ENCODE measurements around the gene PYM1.

The PYM1 gene

GRCh38 chr12:55927588-55928502, at the start of gene PYM1:
Gene PYM1 (minus strand): TSS chr12:55927894. CDS start chr12:55927761, 133 bp downstream.
- CTCF ChIA-PET, result interaction anchor here (0.5 to 2.4 kb wide), 3 partner anchors 12 to 119 kb away, joined by 3 to 18 read pairs (median 4); no protein-coding TSS in a partner anchor
- TF ChIP-seq CTCF (conservative IDR thresholded peaks at IDR 0.05; ENCODE audit: low read depth), result no peak
- POLR2A ChIA-PET (ENCODE audit: low non-redundant PET), result interaction anchor here (0.6 to 1.2 kb wide), 4 partner anchors 9 to 110 kb away, joined by 3 to 4 read pairs (median 4); partner anchors contain the start of genes ORMDL2 and SARNP
- peak; percentile 69 for DNase-seq (ENCODE audit: low spot score)
- peak within 1 kb of the TSS; percentile 99 for H3K27ac ChIP-seq

GRCh38 chr12:55974308-55974730, 46.6 kb upstream of the PYM1 start:
- ChIA-PET CTCF (interaction anchor here (0.5 to 1.1 kb wide), 3 partner anchors 145 to 1683 kb away, joined by 3 to 5 read pairs (median 3); no protein-coding TSS in a partner anchor), POLR2A (ENCODE audit: low non-redundant PET) (interaction anchor here (0.5 to 1.6 kb wide), 7 partner anchors 17 to 149 kb away, joined by 3 to 9 read pairs (median 3); no protein-coding TSS in a partner anchor)
- DNase-seq (ENCODE audit: low spot score), result peak; percentile 62
- no peak for TF ChIP-seq CTCF (conservative IDR thresholded peaks at IDR 0.05; ENCODE audit: low read depth)
- H3K27ac ChIP-seq, result peak overlapping the region; percentile 89

GRCh38 chr12:55973599-55974307, 46.1 kb upstream of the PYM1 start, which contains the start of gene RAB5B:
Gene RAB5B (plus strand): TSS chr12:55974078. CDS start chr12:55986961, 12,883 bp downstream.
- peak within 1 kb of the TSS; percentile 89 for H3K27ac ChIP-seq
- peak; percentile 97 for DNase-seq (ENCODE audit: low spot score)
- TF ChIP-seq CTCF (conservative IDR thresholded peaks at IDR 0.05; ENCODE audit: low read depth), result no peak
- POLR2A ChIA-PET (ENCODE audit: low non-redundant PET), result interaction anchor here (0.5 to 1.6 kb wide), 7 partner anchors 16 to 243 kb away, joined by 3 to 9 read pairs (median 3); no protein-coding TSS in a partner anchor
- CTCF ChIA-PET, result interaction anchor here (0.6 kb wide), 2 partner anchors 73 to 1682 kb away, joined by 5 to 7 read pairs; no protein-coding TSS in a partner anchor

- no peak for TF ChIP-seq CTCF (conservative IDR thresholded peaks at IDR 0.05; ENCODE audit: low read depth)
- POLR2A ChIA-PET (ENCODE audit: low non-redundant PET), result interaction anchor here (0.5 to 1.6 kb wide), 5 partner anchors 16 to 242 kb away, joined by 3 to 9 read pairs (median 3); no protein-coding TSS in a partner anchor
- peak overlapping the region; percentile 89 for H3K27ac ChIP-seq
- CTCF ChIA-PET, result interaction anchor here (0.6 to 1.2 kb wide), 2 partner anchors 23 to 74 kb away, joined by 6 to 7 read pairs; no protein-coding TSS in a partner anchor
- no peak for DNase-seq (ENCODE audit: low spot score)
Measured at GRCh38 chr12:55972911-55973598, 45.4 kb upstream of the PYM1 start.

GRCh38 chr12:55972456-55972855, 44.8 kb upstream of the PYM1 start:
- POLR2A ChIA-PET (ENCODE audit: low non-redundant PET), result no interaction called here
- no peak for TF ChIP-seq CTCF (conservative IDR thresholded peaks at IDR 0.05; ENCODE audit: low read depth)
- peak overlapping the region; percentile 85; the same call in 1 of the 2 replicates for H3K27ac ChIP-seq
- CTCF ChIA-PET, result interaction anchor here (1.2 kb wide), 1 partner anchor 23 kb away, joined by 6 read pairs; no protein-coding TSS in a partner anchor
- no peak for DNase-seq (ENCODE audit: low spot score)

Data from RWPE1 (cell line).